GM19468 (cell line): Measurements from ENCODE around the gene PRPF6.

ENCODE experiments used
- ATAC-seq: cut with Tn5 transposase; IDR thresholded peaks from one replicate; pipeline ENCODE4 v1.9.1; 2021; ENCODE audit warnings: mild to moderate bottlenecking, moderate library complexity, moderate number of reproducible peaks; ENCODE audit not compliant: unreplicated experiment; ENCODE audit errors: extremely low read depth

PRPF6 gene

GRCh38 chr20:63980806-63981728, at the start of gene PRPF6:
TSS of gene PRPF6 (plus strand) at chr20:63981132. CDS start at chr20:63981246, 114 bp downstream.
- peak; percentile 21 for ATAC-seq

- no peak for ATAC-seq
These were observed 49.2 kb upstream of the PRPF6 start for GRCh38 chr20:63931735-63932134.

GRCh38 chr20:63932606-63933160, 48.2 kb upstream of the PRPF6 start:
- ATAC-seq = no peak

DNA sequence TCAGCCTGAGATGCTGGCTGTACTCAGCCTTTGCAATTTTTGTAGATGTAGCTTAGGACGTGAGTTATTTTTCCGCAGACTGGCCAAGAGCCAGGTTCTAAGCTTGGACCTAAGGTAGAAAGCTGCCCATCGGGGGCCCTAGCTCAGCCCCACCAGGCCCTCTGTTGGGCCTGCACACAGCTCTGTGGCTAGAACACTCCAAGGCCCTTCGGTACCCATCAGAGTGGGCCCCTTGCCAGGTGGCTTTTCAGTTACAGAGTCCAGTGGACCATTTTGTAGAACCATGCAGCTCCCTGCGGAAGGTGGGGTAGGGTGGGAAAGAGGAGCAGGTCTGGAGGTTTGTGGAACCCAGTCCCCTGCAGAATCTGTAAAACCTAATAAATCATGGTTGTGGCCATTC, 47.3 kb upstream of the PRPF6 start:
- ATAC-seq = no peak

DNA sequence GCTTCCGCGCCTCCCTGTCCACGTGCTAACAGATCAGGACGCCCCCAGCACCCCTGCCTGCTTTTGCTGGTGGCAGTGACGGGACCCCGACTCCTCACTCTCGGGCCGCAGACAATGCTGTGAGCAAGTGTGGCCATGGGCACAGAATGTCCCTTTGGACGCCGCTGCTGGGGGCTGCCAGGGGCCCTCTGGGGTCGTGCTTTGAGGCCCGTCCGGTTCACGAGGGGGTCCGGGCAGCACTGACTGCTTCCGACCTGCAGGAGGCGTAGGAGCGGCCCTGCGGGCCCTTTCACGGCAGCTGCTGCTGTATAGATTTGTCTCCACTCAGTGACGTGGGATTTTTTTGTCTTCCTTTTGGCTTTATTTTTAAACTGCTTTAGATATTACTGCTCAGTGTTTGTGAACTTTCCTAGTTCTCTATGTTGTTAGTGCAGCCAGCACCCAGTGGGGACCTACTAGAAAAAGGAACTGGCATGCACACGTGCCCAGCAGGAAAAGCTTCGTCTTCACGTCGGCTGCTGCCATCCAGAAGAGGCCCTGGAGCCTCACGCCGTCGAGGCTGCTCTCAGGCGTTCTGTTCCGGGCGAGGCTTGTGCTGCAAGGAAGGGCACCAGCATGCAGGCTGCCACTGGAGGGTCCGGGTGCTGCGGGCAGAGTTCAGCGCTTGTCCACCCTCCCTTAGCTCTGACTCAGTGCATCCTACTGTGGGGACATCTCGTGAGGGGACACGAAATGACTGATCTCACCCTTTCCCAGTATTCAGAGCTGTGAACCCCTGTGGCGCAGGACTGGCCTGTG, 46.5 kb upstream of the PRPF6 start:
- ATAC-seq = no peak

DNA sequence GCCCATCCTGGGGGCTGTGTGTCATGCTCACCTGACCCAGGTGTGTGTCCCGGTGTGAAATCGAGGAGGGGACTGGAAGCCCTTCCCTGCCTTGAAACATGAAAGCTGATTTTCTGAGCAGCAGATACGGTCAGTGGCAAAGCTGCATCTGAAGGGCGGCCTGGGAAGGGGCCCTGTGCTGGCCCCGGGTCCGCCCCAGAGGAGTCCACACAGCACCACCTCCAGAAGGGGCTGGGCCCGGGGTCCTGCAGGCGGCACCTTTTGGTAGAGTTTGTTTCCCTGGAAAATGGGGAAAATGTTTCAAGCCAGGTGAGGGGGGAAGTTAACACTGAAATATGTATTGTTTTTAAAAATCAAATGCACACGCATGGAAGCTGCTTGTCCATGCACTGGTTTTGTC, 45.5 kb upstream of the PRPF6 start:
- ATAC-seq = no peak

- no peak for ATAC-seq
These were observed 43.3 kb upstream of the PRPF6 start for GRCh38 chr20:63937596-63937995.

DNA sequence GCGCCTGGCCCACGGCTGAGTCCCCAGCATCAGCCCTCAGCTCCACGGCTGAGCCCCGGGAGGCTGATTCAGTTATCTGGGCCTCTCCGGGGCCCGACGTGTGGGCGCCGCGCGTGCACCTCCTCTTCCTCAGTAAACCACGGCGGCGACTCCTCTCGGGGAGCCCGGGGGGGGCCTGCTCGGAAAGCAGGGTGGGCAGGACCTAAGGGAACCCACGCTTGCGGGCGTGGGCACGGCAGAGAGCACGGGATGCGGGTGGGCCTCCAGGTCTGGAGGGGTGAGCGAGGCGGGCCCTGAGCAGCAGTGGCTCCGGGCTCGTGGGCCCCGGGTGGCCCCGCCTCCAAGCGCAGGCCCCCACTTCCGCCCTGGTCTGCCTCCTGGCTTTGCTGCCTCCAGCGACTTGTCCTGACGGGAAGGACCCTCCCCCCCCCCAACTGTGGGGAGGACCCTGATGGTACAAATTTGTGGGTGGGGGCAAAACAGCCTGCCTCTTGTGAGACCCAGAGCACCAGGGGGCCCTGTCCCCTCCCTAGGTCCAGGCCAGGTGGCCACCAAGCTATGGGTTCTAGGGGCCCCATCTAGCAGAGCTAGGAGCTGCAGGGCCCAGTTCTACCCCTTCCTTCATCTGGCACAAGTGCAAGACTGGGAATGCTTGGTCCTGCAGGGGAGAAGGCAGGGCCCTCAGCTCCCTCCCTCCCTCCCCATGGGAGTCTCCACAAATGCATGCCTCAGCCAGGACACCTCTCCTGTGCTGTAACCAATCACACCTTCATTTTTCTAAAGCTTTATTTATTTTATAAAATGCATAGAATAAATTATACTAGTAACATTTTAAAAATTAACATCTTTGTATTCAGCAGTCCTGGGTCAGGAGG, 41.6 kb upstream of the PRPF6 start:
- ATAC-seq = no peak

DNA sequence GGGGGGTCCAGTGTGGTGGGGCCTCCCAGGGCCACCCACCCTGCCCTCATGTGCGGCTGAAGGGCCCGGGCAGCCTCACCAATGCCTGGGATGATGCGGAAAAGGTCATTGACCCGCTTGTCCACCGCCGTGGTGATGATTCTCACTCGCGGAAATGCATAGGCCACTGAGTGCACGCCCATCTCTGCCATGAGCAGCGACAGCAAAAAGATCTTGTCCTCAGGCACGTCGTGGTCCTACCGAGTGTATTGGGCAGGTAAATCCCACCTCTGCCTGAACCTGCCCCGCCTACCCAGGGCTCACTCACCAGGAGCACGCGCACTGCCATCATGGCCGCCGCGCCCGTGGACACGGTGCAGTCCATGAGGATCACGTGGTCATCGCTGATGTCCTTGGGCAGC, 40.9 kb upstream of the PRPF6 start:
- ATAC-seq = no peak

- ATAC-seq = no peak
These were observed 40.3 kb upstream of the PRPF6 start for GRCh38 chr20:63940472-63941266.

- ATAC-seq = no peak
These were observed 39.5 kb upstream of the PRPF6 start for GRCh38 chr20:63941282-63942081.

GRCh38 chr20:63942250-63942951, 38.5 kb upstream of the PRPF6 start:
- ATAC-seq = no peak

- no peak for ATAC-seq
These were observed 37.7 kb upstream of the PRPF6 start for GRCh38 chr20:63942969-63943807.

DNA sequence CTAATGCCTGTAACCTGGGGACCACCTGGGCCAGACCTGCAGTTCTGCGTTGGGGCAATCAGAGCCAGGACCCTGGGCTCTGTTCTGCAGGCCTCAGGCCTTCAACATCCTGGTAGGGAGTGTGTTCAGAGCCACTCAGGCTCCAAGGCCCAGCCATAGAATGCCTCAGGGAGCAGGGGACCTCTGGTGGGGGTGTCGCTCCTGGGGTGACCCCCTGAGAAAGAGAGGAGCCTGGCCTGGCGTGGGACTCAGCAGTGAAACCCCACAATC, 37.2 kb upstream of the PRPF6 start:
- no peak for ATAC-seq

DNA sequence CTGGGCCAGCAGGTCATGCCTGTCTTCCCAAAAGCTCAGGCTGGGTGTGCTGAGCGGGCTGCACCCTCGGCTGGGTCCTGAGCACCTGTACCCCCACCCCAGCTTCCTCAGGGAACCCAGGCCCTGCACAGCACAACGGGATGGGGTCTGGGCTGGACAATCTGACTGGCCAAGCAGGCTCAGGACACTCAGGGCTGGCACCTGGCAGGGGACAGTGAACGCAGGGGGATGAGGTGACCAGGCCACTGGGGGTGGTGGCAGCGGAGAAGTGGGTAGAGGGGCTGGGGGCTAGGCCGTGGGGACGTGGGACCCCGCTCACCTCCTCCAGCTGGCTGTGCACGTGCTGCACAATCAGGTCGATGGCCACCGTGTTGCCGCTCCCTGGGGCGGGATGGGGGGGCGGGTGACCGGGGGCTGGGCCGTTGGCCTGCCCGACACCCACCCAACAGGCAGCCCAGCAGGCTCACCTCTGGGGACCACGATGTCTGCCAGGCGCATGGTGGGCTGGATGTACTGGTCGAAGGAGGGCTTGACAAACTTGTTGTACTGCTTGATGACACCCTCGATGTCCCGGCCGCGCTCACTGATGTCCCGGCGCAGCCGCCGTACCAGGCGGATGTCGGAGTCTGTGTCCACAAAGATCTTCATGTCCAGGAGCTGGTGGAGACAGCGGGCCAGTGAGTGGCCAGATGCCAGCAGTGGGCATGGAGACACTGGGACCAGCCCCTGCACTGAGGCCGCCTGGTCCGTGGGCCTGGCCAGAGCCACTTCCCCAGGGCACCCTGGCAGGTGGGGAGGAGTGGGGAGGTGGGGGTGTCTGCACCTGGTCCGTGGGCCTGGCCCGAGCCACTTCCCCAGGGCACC, 36.6 kb upstream of the PRPF6 start:
- ATAC-seq = no peak

DNA sequence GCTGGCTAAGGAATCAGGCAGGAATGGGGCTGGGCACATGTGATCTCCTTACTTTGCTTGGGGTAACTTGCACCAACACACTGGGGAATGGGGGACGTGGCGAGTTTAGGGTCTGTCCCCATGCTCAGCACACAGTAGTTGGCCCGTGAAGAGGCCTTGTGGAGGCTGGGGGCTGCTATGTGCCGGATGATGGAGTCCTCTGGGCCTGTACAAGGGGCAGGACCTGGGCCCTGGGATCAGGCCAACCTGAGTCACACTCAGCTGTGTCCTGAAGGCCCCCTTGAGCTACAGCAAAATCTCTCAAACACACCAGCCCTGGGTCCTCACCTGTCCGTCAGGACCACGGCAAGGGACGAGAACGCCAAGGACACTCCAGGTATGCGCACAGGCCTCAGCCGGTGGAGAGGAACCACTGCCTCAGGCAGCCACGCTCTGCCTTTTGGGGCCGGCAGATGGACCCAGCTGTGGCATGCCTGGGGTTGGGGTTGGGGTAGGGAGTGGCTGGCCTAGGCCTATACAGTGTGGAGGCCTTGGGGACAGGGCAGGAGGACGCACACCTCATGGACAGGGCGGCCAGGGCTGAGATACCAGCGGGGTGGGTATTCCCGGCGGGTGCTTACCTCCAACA, 35.8 kb upstream of the PRPF6 start:
- no peak for ATAC-seq
